GM18951 (cell line): ENCODE measurements around the gene TRAF1.

Source experiments
- POLR2A ChIP-seq: IDR thresholded peaks from 4 replicates; pipeline ENCODE4 v1.6.1; 2011; ENCODE audit warnings: mild to moderate bottlenecking; ENCODE audit not compliant: insufficient read length, insufficient read depth; ENCODE audit errors: extremely low read depth
- in situ Hi-C: fragments of 300-500 bp; cut with MboI; formaldehyde crosslinking; loops from one replicate; pipeline ENCODE4 v1.12.0; 2022; ENCODE audit warnings: low sequenced_read_pairs, mixed read lengths, inconsistent platforms; ENCODE audit not compliant: unreplicated experiment

Gene TRAF1

GRCh38 chr9:120856700-120857099 is 69.9 kb downstream of the TRAF1 start:
- TF ChIP-seq POLR2A: no peak
- in situ Hi-C loops: no loop called here

- in situ Hi-C loops: no loop called here
- peak; percentile 25 for TF ChIP-seq POLR2A
Observed at GRCh38 chr9:120855827-120856670, 70.5 kb downstream of the TRAF1 start.

GRCh38 chr9:120854596-120855327 is 71.8 kb downstream of the TRAF1 start:
- in situ Hi-C loops: no loop called here
- no peak for TF ChIP-seq POLR2A

GRCh38 chr9:120853198-120853597 is 73.4 kb downstream of the TRAF1 start:
- in situ Hi-C loops: no loop called here
- no peak for TF ChIP-seq POLR2A
